Activated T-helper 1 cell treated with anti-CD3 and anti-CD28 coated beads, Interleukin-12 subunit alpha, Interleukin-12 subunit beta, Interleukin-2, Interleukin-4 antibody, amounts not matched to agents 30 ng/mL and 10 ng/mL and 1 ng/mL, durations not matched to agents 14 hours and 24 hours and 36 hours (primary cell): ENCODE measurements around the gene RAD50. TPM values are rescaled to one million over a fixed set of nuclear protein-coding genes. Genes with fewer than 3 reads are reported as not detected.
"Not testable (repeated sequence)": the region's sequence is repeated elsewhere in the genome, so short reads cannot be mapped to it uniquely, and the experiment has no call there.

Experiments
- DNase-seq: peaks from one replicate; pipeline ENCODE4 v3.0.0; 2021; ENCODE audit warnings: low spot score
- H3K27ac Mint-ChIP-seq: one replicate; pipeline ENCODE4 v1.8.0; 2021; ENCODE audit warnings: mild to moderate bottlenecking, mixed read lengths
- H3K27me3 Mint-ChIP-seq: one replicate; pipeline ENCODE4 v1.8.0; 2022; ENCODE audit warnings: mild to moderate bottlenecking, moderate library complexity, mixed read lengths; ENCODE audit not compliant: insufficient read depth
- H3K36me3 Mint-ChIP-seq: one replicate; pipeline ENCODE4 v1.8.0; 2021; ENCODE audit warnings: low read depth, mixed read lengths
- H3K4me1 Mint-ChIP-seq: one replicate; pipeline ENCODE4 v1.8.0; 2021; ENCODE audit warnings: low read depth, mixed read lengths
- H3K4me3 Mint-ChIP-seq: one replicate; pipeline ENCODE4 v1.8.0; 2021; ENCODE audit warnings: mild to moderate bottlenecking, moderate library complexity, mixed read lengths
- H3K9me3 Mint-ChIP-seq: one replicate; pipeline ENCODE4 v1.8.0; 2021; ENCODE audit warnings: mixed read lengths
- intact Hi-C: fragments of 100-400 bp; cut with micrococcal nuclease; formaldehyde crosslinking; loops from one replicate; pipeline ENCODE4 v1.15.1; 2024
- total RNA-seq: library from RNA; stranded (reverse); gene quantifications from 2 replicates; pipeline ENCODE4 v1.2.3, GENCODE V29; 2022

RAD50 gene
- total RNA-seq, 1 donor from 2014 or later = 33.0 TPM

DNA sequence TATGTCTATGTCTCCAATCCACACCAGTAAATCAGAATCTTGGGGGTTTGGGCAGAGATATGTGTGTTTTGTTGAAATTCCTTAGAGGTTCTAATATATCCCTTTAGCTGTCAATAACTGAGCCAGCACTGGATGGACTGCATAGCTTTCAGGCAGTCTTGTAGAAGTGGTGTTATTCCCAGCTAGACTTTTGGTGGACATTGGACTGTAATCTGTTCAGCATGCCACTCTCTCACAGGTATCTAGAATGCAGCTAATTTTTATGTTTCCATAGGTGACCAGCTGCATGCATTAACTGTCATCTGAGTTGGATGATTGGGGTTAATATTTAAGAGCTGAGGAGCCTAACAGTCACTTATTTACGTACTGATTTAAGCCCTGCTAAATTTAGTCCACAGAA, 56.1 kb downstream of the RAD50 start:
- DNase-seq = no peak
- H3K27ac Mint-ChIP-seq = no peak overlapping the region
- peaks cover 42% of the 10 kb centered on the region for H3K36me3 Mint-ChIP-seq
- peaks cover 10% of the 10 kb centered on the region for H3K4me1 Mint-ChIP-seq
- intact Hi-C loops = no loop called here
- H3K9me3 Mint-ChIP-seq = peaks cover 5% of the 10 kb centered on the region
- H3K27me3 Mint-ChIP-seq = no peaks in the 10 kb centered on the region
- H3K4me3 Mint-ChIP-seq = no peak overlapping the region

DNA sequence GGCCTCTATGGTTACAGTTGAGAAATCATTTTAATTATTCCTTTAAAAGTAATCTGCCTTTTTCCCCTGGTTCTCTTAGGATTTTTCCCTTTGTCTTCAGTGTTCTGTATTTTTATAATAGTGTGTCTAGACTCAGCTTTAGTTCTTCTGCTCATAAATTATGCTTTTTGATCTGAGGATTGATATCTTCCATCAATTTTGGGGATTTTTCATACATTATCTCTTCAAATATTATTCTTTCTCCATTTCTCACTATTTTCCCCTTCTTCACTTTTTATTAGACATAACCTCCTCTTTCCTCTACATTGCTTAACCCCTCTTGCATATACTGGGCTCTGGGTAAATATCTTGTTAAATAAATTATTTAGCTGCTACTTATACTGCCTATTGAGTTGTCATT, 64.9 kb downstream of the RAD50 start:
- DNase-seq = no peak
- H3K27me3 Mint-ChIP-seq = no peaks in the 10 kb centered on the region
- no peak overlapping the region for H3K4me3 Mint-ChIP-seq
- no peaks in the 10 kb centered on the region for H3K9me3 Mint-ChIP-seq
- intact Hi-C loops = loop anchor here (5.0 kb wide), 1 partner anchor 44 kb away; no protein-coding TSS in a partner anchor
- peaks cover 21% of the 10 kb centered on the region for H3K4me1 Mint-ChIP-seq
- peaks cover 53% of the 10 kb centered on the region for H3K36me3 Mint-ChIP-seq
- H3K27ac Mint-ChIP-seq = no peak overlapping the region

DNA sequence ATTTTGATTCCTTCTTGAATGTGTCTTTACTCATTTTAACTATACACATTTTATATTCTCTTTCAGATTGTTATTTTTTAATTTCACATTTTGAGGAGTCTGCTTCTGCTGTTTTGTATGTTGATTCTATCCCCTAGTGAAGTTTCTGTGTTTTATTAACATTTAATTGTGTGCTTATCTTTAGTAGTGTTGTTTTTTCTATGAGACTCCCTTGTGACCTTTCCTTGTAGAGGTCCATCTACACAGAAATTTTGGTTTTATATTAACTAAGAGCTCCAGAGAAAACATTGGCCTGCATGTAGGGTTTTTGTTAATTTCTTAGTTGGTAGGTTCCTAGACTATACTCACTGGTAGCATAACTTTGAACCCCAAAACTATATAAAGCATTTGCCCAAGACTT, 65.8 kb downstream of the RAD50 start:
- DNase-seq = no peak
- peaks cover 24% of the 10 kb centered on the region for H3K4me1 Mint-ChIP-seq
- H3K27me3 Mint-ChIP-seq = no peaks in the 10 kb centered on the region
- peaks cover 51% of the 10 kb centered on the region for H3K36me3 Mint-ChIP-seq
- H3K27ac Mint-ChIP-seq = peak overlapping the region; percentile 16
- intact Hi-C loops = loop anchor here (1.0 to 5.0 kb wide), 3 partner anchors 13 to 45 kb away; no protein-coding TSS in a partner anchor
- no peak overlapping the region for H3K4me3 Mint-ChIP-seq
- no peaks in the 10 kb centered on the region for H3K9me3 Mint-ChIP-seq

DNA sequence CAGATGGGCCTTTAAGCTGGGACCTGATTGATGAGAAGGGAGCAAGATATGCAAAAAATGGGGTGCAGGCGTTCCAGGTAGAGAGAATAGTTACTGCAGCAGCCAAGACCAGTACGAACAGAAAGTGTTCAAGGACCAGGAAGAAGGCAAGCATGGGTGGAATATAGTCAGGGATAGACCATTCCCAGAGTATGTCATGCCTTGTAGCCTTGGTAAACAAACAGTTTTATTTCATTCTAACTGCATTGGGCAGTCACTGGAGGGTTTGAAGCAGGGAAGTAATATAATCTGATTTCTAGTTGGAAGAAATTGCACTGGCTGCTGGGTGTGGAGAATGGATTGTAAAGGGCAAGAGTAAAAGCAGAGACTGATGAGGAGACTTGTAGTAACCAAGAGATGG, 70.7 kb downstream of the RAD50 start:
- Mint-ChIP-seq H3K9me3 (no peaks in the 10 kb centered on the region), H3K4me3 (no peak overlapping the region), H3K27me3 (no peaks in the 10 kb centered on the region), H3K36me3 (peaks cover 47% of the 10 kb centered on the region), H3K27ac (peak overlapping the region; percentile 15), H3K4me1 (peaks cover 64% of the 10 kb centered on the region)
- DNase-seq = no peak
- intact Hi-C loops = no loop called here

DNA sequence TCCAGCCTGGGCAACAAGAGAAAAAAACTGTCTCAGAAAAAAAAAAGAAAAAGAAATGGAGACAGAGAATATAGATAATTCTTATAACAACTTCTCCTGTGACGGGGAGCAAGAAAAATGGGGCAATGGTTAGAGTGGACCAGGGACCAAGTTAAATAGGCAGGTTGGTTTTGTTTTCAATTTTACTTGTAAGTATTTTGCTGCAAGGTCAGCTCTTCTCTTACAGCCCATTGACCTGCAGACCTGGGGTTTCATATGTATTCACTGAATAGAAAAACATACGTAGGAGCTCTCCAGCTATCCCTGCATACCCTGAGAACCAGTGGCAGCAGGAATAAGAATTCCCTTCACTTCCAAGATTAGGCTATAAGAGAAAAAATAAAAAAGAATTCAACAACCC, 72.0 kb downstream of the RAD50 start:
- Mint-ChIP-seq H3K36me3 (peaks cover 38% of the 10 kb centered on the region), H3K27me3 (no peaks in the 10 kb centered on the region), H3K4me3 (peak overlapping the region; percentile 31), H3K27ac (peak overlapping the region; percentile 83), H3K4me1 (peaks cover 55% of the 10 kb centered on the region), H3K9me3 (no peaks in the 10 kb centered on the region)
- intact Hi-C loops = no loop called here
- no peak for DNase-seq

DNA sequence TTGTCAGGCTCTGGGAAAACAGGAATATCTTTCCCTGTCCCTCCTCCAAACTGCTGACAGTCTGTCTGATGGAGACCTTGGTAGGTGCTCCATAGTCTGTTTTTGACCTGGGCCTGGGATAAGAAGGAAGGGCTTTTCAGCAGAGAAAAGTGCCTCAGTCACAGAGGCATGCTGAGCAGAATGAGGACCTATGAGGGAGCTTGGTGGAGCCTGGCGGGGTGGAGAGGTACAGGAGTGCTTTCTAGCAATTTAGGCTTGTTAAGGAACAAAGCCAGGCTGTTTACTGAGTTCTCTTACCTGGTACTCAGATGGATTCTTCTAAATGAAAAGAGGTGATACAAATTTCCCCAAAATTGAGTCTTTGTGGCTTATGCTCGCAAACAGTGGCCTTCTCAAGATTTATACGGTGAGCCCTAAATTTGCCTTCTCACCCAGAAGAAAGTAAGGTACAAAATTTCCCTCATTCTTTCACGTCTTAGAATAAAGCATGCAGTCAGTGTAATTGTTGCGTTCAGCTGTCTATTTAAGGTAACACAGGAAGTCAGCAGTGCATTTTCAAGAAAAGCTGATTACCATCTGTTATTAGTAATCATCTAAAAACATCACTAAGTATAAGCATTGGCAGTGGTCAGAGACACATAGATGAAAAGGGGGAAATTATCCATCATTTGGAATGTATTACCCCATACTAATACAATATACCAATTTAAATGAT, 72.6 kb downstream of the RAD50 start:
- Mint-ChIP-seq H3K4me3 (peak overlapping the region; percentile 31), H3K27me3 (no peaks in the 10 kb centered on the region), H3K9me3 (no peaks in the 10 kb centered on the region), H3K4me1 (peaks cover 55% of the 10 kb centered on the region), H3K27ac (peak overlapping the region; percentile 83), H3K36me3 (peaks cover 43% of the 10 kb centered on the region)
- intact Hi-C loops = no loop called here
- DNase-seq = no peak

DNA sequence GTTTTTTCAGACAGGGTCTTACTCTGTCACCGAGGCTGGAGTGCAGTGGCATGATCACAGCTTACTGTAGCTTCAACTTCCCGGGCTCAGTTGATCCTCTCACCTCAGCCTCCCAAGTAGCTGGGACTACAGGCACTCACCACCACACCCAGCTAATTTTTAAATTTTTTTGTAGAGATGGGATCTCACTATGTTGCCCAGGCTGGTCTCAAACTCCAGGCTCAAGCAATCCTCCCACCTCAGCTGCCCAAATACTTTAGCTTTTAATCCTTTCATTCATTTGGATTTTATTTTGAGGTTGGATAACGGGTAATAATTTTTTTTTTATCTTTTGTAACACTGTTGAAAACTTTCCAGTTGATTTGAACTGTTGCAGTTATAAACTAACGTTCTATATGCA, 76.8 kb downstream of the RAD50 start:
- H3K4me3 Mint-ChIP-seq, DNase-seq, H3K27ac Mint-ChIP-seq, H3K9me3 Mint-ChIP-seq, H3K27me3 Mint-ChIP-seq: not testable (repeated sequence)
- H3K4me1 Mint-ChIP-seq = peaks cover 83% of the 10 kb centered on the region
- H3K36me3 Mint-ChIP-seq = peaks cover 43% of the 10 kb centered on the region
- intact Hi-C loops = loop anchor here (2.0 kb wide), 1 partner anchor 41 kb away; no protein-coding TSS in a partner anchor

DNA sequence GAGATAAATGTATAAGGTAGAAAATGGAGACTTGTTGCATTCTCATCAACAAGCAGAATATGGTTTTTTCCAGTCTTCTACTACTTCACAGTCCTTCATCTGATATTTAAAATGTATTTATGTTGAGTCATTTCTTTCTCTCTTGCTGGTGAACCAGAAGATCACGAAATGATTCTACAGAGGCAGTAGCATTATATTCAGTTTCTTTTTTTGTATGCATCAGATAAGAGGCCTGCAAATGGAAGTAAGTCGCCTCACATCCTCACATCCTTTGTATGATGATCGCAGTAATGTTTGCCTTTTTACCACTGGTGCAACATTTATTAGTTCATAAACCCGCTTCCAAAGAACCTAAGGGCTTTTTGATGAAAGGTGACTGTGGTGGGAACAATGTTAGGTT, 79.1 kb downstream of the RAD50 start:
- Mint-ChIP-seq H3K4me3 (peak overlapping the region; percentile 28), H3K27ac (peak overlapping the region; percentile 82), H3K27me3 (no peaks in the 10 kb centered on the region), H3K9me3 (no peaks in the 10 kb centered on the region), H3K36me3 (peaks cover 49% of the 10 kb centered on the region), H3K4me1 (peaks cover 83% of the 10 kb centered on the region)
- intact Hi-C loops = loop anchor here (1.0 to 5.0 kb wide), 11 partner anchors 13 to 534 kb away; partner anchors contain the start of gene IL13
- DNase-seq = peak; percentile 31

DNA sequence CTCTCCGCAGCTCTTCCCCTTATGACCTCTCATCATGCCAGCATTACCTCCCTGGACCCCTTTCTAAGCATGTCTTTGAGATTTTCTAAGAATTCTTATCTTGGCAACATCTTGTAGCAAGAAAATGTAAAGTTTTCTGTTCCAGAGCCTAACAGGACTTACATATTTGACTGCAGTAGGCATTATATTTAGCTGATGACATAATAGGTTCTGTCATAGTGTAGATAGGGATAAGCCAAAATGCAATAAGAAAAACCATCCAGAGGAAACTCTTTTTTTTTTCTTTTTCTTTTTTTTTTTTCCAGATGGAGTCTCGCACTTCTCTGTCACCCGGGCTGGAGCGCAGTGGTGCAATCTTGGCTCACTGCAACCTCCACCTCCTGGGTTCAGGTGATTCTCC, 80.5 kb downstream of the RAD50 start:
- DNase-seq = no peak

DNA sequence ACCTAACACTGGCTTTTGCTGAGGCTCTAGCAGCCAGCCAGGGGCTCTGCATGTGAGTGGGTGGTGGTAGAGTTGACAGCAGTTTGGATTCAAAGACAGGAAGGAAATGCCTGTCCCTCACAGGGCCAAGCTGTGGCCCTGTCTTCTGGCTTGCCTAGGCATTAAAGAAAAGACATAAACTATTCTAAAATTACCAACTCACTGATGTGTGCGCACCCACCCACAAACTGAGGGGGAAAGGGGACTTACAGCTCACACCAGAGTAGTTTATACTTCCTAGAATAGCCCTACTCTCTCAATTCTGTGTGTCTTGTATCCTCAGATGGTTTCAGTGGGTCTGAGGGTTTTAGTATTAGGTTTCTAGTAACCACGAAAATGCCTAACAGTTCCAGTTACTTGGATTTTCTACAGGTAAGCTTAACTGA, 82.9 kb downstream of the RAD50 start:
- DNase-seq = no peak

More for the DNA sequence above, 80.5 kb downstream of the RAD50 start:
- Mint-ChIP-seq H3K9me3 (no peaks in the 10 kb centered on the region), H3K4me1 (peaks cover 86% of the 10 kb centered on the region), H3K27ac (peak overlapping the region; percentile 83), H3K27me3 (no peaks in the 10 kb centered on the region), H3K4me3 (peak overlapping the region; percentile 27), H3K36me3 (peaks cover 47% of the 10 kb centered on the region)
- intact Hi-C loops = loop anchor here (2.0 to 5.0 kb wide), 4 partner anchors 60 to 535 kb away; no protein-coding TSS in a partner anchor

DNA sequence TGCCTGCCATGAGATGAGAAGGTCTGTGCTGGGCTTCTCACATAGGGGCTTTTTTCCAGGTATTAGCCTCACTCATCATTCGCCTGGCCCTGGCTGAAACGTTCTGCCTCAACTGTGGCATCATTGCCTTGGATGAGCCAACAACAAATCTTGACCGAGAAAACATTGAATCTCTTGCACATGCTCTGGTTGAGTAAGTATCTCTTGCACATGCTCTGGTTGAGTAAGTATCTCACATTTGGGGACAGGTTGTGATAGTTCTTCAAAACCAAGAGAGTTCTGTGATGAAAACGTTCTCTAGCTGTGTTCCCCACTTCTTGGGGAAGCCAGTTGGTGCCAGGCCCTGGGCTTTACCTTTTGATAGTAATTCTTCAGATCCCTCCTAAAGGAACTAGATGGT, 83.8 kb downstream of the RAD50 start:
- peak overlapping the region; percentile 32 for H3K4me3 Mint-ChIP-seq
- intact Hi-C loops = loop anchor here (1.0 to 2.0 kb wide), 11 partner anchors 12 to 252 kb away; partner anchors contain the start of genes IL13 and RAD50
- peaks cover 62% of the 10 kb centered on the region for H3K36me3 Mint-ChIP-seq
- H3K27me3 Mint-ChIP-seq = no peaks in the 10 kb centered on the region
- peaks cover 74% of the 10 kb centered on the region for H3K4me1 Mint-ChIP-seq
- no peak for DNase-seq
- peak overlapping the region; percentile 86 for H3K27ac Mint-ChIP-seq
- no peaks in the 10 kb centered on the region for H3K9me3 Mint-ChIP-seq

More for the DNA sequence above, 82.9 kb downstream of the RAD50 start:
- Mint-ChIP-seq H3K9me3 (no peaks in the 10 kb centered on the region), H3K4me3 (peak overlapping the region; percentile 30), H3K4me1 (peaks cover 83% of the 10 kb centered on the region), H3K27me3 (no peaks in the 10 kb centered on the region), H3K36me3 (peaks cover 54% of the 10 kb centered on the region), H3K27ac (peak overlapping the region; percentile 86)
- intact Hi-C loops = loop anchor here (1.0 to 5.0 kb wide), 8 partner anchors 16 to 537 kb away; partner anchors contain the start of gene RAD50

DNA sequence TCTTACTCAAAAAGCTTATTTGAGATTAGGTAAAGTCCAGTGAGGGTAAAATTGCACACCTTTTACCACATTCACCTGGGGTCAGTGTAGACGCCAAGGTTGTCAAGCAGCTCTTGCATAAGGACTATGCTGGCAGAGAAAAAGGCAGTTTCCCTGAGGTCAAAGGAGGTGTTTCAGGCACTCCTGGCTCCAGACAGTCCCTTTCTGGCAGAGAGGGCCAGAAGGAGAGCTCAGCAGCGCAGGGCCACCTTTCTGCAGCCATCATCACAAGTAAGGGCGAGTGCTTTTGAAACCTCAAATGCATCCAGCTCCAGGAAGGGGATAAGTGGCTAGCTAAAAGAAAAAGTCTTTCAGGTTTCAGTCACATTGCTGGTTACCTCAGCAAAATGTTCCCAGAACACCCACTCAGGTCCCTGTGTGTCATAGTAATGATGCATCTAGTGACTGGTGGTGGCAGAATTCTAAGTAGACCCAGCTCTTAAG, 84.5 kb downstream of the RAD50 start:
- no peak for DNase-seq
- peaks cover 64% of the 10 kb centered on the region for H3K36me3 Mint-ChIP-seq
- no peaks in the 10 kb centered on the region for H3K27me3 Mint-ChIP-seq
- H3K27ac Mint-ChIP-seq = peak overlapping the region; percentile 86
- H3K9me3 Mint-ChIP-seq = no peaks in the 10 kb centered on the region
- H3K4me1 Mint-ChIP-seq = peaks cover 68% of the 10 kb centered on the region
- H3K4me3 Mint-ChIP-seq = peak overlapping the region; percentile 32
- intact Hi-C loops = loop anchor here (1.0 to 2.0 kb wide), 9 partner anchors 11 to 116 kb away; partner anchors contain the start of genes IL13 and RAD50

DNA sequence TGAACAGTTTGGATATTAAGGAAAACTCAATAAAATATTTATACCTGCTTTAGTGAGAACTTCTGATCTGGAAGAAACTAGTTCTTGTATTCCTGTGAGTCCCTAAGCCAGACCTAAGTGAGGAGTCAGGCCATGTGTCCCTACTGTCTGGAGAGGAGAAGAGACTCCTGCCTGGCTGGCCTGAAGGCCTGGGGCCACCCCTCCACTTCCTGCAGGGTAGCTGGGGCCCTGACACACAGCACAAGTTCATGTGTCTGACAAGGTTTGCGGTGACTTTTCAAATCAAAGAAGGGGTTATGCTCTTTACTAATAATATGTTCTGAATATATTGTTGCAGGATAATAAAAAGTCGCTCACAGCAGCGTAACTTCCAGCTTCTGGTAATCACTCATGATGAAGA, 85.1 kb downstream of the RAD50 start:
- Mint-ChIP-seq H3K4me1 (peaks cover 68% of the 10 kb centered on the region), H3K4me3 (peak overlapping the region; percentile 11), H3K27ac (peak overlapping the region; percentile 86), H3K27me3 (no peaks in the 10 kb centered on the region), H3K9me3 (no peaks in the 10 kb centered on the region), H3K36me3 (peaks cover 65% of the 10 kb centered on the region)
- DNase-seq = no peak
- intact Hi-C loops = loop anchor here (1.0 to 2.0 kb wide), 9 partner anchors 10 to 117 kb away; partner anchors contain the start of genes IL13 and RAD50
